ENCODE data around the gene FAM163B. TPM values are rescaled to one million over a fixed set of nuclear protein-coding genes. Genes with fewer than 3 reads are reported as not detected.

The FAM163B gene
- total RNA-seq (0.54 TPM), polyA plus RNA-seq (ENCODE audit: insufficient read depth, low read depth, low replicate concordance) (not detected)
- long read RNA-seq, donor 1, result 0 reads
- long read RNA-seq, donor 2, result 0 reads
- long read RNA-seq, donor 3, result 0 reads
- long read RNA-seq, donor 4, result 0 reads
- long read RNA-seq, donor 5, result 0 reads
- long read RNA-seq, donor 6, result 0 reads
- long read RNA-seq, donor 7, result 0 reads
- long read RNA-seq, donor 8, result 0 reads
- long read RNA-seq, donor 9, result 0 reads
- long read RNA-seq, donor 10, result 0 reads

DNA sequence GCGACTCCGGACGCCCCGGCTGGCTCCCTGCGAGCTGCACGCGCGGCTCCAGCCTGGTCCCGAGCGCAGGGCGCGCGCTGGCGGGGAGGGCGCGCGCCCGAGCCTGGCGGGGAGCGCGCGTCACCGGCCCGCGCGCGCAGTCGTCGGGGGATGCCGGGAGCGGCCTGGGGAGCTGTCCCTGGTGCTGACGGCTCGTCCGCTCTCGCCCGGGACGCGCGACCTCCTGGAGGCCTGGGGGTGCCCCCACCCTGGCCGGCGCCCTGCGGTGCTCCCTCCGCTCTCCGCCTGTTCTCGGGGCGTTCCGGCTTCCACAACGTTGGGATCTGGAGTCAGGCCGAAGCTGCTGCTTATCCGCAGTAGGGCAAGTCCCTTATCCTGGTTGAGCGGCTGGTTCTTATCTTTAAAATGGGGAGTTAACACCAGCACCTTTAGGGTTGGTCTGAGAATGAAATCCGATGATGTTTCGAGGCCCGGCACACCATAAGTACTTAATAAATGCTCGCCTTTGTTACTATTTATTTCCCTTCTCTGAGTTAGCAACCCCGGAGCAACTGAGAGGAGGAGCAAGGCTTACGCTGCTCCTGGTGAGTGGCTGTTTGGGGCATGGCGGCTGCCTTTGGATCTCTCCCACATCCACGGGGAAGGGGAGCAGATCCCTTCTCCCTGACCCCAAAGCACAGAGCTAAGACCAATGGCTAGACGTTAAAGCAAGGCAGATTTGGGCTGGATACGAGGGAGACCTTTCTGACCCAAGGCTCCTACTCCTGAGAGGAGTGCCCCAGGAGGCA lies at the start of gene FAM163B:
FAM163B (minus strand) TSS at position 79 of the 788 bp plus-strand sequence. CDS start 29,166 bp downstream, outside the sequence.
- Histone ChIP-seq H3K4me3 (ENCODE audit: low read length in 3 of 3) (no peak within 1 kb of the TSS), H3K9me3 (ENCODE audit: control insufficient read depth in 2 of 3, insufficient read depth in 1 of 3, low read length in 3 of 3) (no peaks in the 10 kb centered on the region), H3K27ac (ENCODE audit: low read depth in 2 of 2, low read length in 2 of 2) (no peak within 1 kb of the TSS), H3K4me1 (ENCODE audit: control insufficient read depth in 2 of 3, insufficient read depth in 2 of 3, low read depth in 1 of 3, low read length in 3 of 3) (no peaks in the 10 kb centered on the region), H3K9ac (ENCODE audit: low read length in 3 of 3) (no peak within 1 kb of the TSS), H3K27me3 (ENCODE audit: control insufficient read depth, insufficient read depth, low read length) (peaks cover 6% of the 10 kb centered on the region), H3K36me3 (ENCODE audit: control insufficient read depth in 2 of 3, insufficient read depth in 3 of 3, low read length in 3 of 3) (no peaks in the 10 kb centered on the region)
- intact Hi-C loops (cut with DNase I), result no loop called here
- DNase-seq, result peak; percentile 82 to 85 (median 83)
- TF ChIP-seq, protein P1, sequence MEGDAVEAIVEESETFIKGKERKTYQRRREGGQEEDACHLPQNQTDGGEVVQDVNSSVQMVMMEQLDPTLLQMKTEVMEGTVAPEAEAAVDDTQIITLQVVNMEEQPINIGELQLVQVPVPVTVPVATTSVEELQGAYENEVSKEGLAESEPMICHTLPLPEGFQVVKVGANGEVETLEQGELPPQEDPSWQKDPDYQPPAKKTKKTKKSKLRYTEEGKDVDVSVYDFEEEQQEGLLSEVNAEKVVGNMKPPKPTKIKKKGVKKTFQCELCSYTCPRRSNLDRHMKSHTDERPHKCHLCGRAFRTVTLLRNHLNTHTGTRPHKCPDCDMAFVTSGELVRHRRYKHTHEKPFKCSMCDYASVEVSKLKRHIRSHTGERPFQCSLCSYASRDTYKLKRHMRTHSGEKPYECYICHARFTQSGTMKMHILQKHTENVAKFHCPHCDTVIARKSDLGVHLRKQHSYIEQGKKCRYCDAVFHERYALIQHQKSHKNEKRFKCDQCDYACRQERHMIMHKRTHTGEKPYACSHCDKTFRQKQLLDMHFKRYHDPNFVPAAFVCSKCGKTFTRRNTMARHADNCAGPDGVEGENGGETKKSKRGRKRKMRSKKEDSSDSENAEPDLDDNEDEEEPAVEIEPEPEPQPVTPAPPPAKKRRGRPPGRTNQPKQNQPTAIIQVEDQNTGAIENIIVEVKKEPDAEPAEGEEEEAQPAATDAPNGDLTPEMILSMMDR (IDR thresholded peaks at IDR 0.05; ENCODE audit: borderline replicate concordance, extremely low read depth, insufficient read depth), result no peak
- no peak for FAIRE-seq

DNA sequence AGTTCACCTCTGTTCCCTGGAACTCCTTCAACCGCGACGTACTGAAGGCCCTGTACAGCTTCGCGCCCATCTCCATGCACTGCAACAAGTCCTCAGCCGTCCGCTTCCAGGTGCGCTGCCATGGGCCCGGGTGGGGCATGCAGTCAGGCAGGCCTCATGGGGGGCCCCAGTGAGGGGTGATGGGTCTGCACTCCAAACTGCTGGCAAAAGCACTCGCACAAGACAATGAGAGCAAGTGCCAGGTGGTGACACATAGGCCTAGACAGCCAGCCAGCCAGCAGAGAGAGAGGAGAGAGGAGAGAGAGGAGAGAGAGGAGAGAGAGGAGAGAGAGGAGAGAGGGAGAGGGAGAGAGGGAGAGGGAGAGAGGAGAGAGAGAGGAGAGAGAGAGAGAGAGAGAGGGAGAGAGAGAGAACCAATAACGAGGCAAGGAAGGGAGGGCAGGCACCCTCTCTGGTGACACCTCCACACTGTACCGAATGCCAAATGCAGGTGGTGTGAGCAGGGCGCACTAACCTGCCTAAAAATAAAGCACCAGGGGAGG lies 48.0 kb upstream of the FAM163B start:
- DNase-seq (peak in 2 of 5 donors; percentile 37 to 48), FAIRE-seq (no peak)
- Histone ChIP-seq H3K9ac (ENCODE audit: low read length in 3 of 3) (no peak overlapping the region), H3K27ac (ENCODE audit: low read depth in 2 of 2, low read length in 2 of 2) (no peak overlapping the region), H3K4me1 (ENCODE audit: control insufficient read depth in 2 of 3, insufficient read depth in 2 of 3, low read depth in 1 of 3, low read length in 3 of 3) (peaks cover 0 to 13% (median 0%) of the 10 kb centered on the region in 3 donors), H3K4me3 (ENCODE audit: low read length in 3 of 3) (no peak overlapping the region), H3K9me3 (ENCODE audit: control insufficient read depth in 2 of 3, insufficient read depth in 1 of 3, low read length in 3 of 3) (no peaks in the 10 kb centered on the region), H3K36me3 (ENCODE audit: control insufficient read depth in 2 of 3, insufficient read depth in 3 of 3, low read length in 3 of 3) (no peaks in the 10 kb centered on the region), H3K27me3 (ENCODE audit: control insufficient read depth, insufficient read depth, low read length) (peaks cover 2% of the 10 kb centered on the region)
- TF ChIP-seq, protein P1 (IDR thresholded peaks at IDR 0.05; ENCODE audit: borderline replicate concordance, extremely low read depth, insufficient read depth), result no peak
- intact Hi-C loops (cut with DNase I), result no loop called here

DNA sequence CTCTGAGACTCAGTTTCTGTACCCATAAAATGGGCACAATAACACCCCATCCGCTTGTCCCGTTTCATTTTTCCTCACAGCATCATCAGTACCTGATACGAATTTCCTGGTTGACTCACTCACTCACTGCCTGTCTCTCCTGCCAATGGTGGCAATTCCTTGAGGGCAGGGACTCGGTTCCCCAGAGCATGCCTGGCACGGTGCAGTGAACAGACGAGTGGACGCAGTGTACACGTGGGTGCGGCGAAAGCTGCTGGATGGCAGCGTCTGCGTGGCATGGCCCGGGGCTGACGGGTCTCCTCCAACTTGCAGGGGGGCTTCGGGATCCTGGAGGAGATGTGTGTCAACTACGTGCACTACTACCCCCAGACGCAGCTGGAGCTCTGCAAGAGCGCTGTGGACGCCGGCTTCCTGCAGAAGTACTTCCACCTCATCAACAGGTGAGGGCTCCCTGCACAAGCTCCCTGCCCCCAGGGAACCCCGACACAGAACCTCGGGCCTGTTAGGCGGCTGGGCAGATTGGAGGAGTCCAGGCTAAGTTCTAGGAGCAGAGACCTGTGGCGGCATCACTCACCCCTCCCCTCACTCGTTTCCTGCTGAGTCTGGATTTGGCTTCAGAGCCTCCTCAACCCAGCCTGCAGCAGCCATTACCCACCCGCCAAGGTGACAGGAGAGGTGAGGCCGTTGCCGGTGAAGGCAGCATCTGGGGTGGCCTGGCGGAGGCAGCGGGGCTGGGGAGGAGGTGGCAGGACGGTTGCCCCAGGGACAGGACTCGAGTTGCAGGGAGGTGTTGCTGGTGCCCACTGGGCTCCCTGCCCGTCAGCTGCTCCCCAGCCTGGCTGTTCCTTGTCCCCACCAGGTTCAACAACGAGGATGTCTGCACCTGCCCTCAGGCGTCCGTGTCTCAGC lies 47.3 kb upstream of the FAM163B start:
- H3K4me3 ChIP-seq (ENCODE audit: low read length in 3 of 3), result no peak overlapping the region
- TF ChIP-seq, protein P1 (IDR thresholded peaks at IDR 0.05; ENCODE audit: borderline replicate concordance, extremely low read depth, insufficient read depth), result no peak
- H3K4me1 ChIP-seq (ENCODE audit: control insufficient read depth in 2 of 3, insufficient read depth in 2 of 3, low read depth in 1 of 3, low read length in 3 of 3), result peaks cover 0 to 13% (median 0%) of the 10 kb centered on the region in 3 donors
- H3K9me3 ChIP-seq (ENCODE audit: control insufficient read depth in 2 of 3, insufficient read depth in 1 of 3, low read length in 3 of 3), result no peaks in the 10 kb centered on the region
- peaks cover 2% of the 10 kb centered on the region for H3K27me3 ChIP-seq (ENCODE audit: control insufficient read depth, insufficient read depth, low read length)
- DNase-seq, result peak in 3 of 5 donors; percentile 28 to 73 (median 31)
- H3K36me3 ChIP-seq (ENCODE audit: control insufficient read depth in 2 of 3, insufficient read depth in 3 of 3, low read length in 3 of 3), result no peaks in the 10 kb centered on the region
- intact Hi-C loops (cut with DNase I), result no loop called here
- no peak overlapping the region for H3K27ac ChIP-seq (ENCODE audit: low read depth in 2 of 2, low read length in 2 of 2)
- no peak overlapping the region for H3K9ac ChIP-seq (ENCODE audit: low read length in 3 of 3)
- FAIRE-seq, result no peak

Measured in kidney (tissue), 22 donors.